ENCODE measurements around the gene MSL1. TPM values are rescaled to one million over a fixed set of nuclear protein-coding genes. Genes with fewer than 3 reads are reported as not detected.
A peak's percentile ranks its signal among the peaks of the same experiment; 100 is the strongest.

The MSL1 gene
- total and polyA plus RNA-seq, 2 experiments from 2014 or later, result 26.7 to 81.6 TPM

GRCh38 chr17:40112191-40112711 is 9.5 kb upstream of the MSL1 start:
- DNase-seq (ENCODE audit: low spot score), result no peak

GRCh38 chr17:40112718-40113109 is 9.1 kb upstream of the MSL1 start:
- Histone ChIP-seq H3K27me3 (no peaks in the 10 kb centered on the region), H3K79me2 (no peaks in the 10 kb centered on the region), H3K4me1 (ENCODE audit: insufficient read depth) (peaks cover 67% of the 10 kb centered on the region), H3K9me3 (ENCODE audit: low read depth) (no peaks in the 10 kb centered on the region), H4K20me1 (ENCODE audit: insufficient read depth, poor library complexity, severe bottlenecking) (no peaks in the 10 kb centered on the region), H3K27ac (peak overlapping the region; percentile 76), H3K36me3 (replicated peaks; ENCODE audit: insufficient read depth, low read depth) (no peaks in the 10 kb centered on the region), H2AFZ (no peak overlapping the region), H3K9me2 (replicated peaks; ENCODE audit: insufficient read depth) (no peaks in the 10 kb centered on the region), H3K4me3 (no peak overlapping the region), H3K4me2 (peak overlapping the region; percentile 62)
- TF ChIP-seq CTCF (IDR thresholded peaks at IDR 0.05; ENCODE audit: poor library complexity), result no peak
- WGBS (ENCODE audit: low lambda C conversion rate, missing lambda C conversion rate), result 79% methylated on average over 4 of the region's 4 CpGs
- DNase-seq (ENCODE audit: low spot score), result no peak

More at GRCh38 chr17:40112191-40112711, 9.5 kb upstream of the MSL1 start:
- 35% methylated on average over 2 of the region's 2 CpGs for WGBS (ENCODE audit: low lambda C conversion rate, missing lambda C conversion rate)
- Histone ChIP-seq H3K4me1 (ENCODE audit: insufficient read depth) (peaks cover 72% of the 10 kb centered on the region), H2AFZ (no peak overlapping the region), H3K4me3 (no peak overlapping the region), H3K79me2 (no peaks in the 10 kb centered on the region), H3K36me3 (replicated peaks; ENCODE audit: insufficient read depth, low read depth) (no peaks in the 10 kb centered on the region), H3K27ac (peak overlapping the region; percentile 76), H3K9me3 (ENCODE audit: low read depth) (no peaks in the 10 kb centered on the region), H3K4me2 (peak overlapping the region; percentile 62), H4K20me1 (ENCODE audit: insufficient read depth, poor library complexity, severe bottlenecking) (no peaks in the 10 kb centered on the region), H3K27me3 (no peaks in the 10 kb centered on the region), H3K9me2 (replicated peaks; ENCODE audit: insufficient read depth) (no peaks in the 10 kb centered on the region)
- TF ChIP-seq EZH2phosphoT487 (IDR thresholded peaks at IDR 0.05; ENCODE audit: low read depth, severe bottlenecking, unreplicated experiment), result no peak
- TF ChIP-seq CTCF (IDR thresholded peaks at IDR 0.05; ENCODE audit: poor library complexity), result no peak
- TF ChIP-seq EZH2 (IDR thresholded peaks at IDR 0.05; ENCODE audit: borderline replicate concordance), result no peak

GRCh38 chr17:40113110-40113906 is 8.5 kb upstream of the MSL1 start:
- Histone ChIP-seq H2AFZ (no peak overlapping the region), H3K9me2 (replicated peaks; ENCODE audit: insufficient read depth) (no peaks in the 10 kb centered on the region), H3K4me2 (peak overlapping the region; percentile 73), H3K4me1 (ENCODE audit: insufficient read depth) (peaks cover 64% of the 10 kb centered on the region), H4K20me1 (ENCODE audit: insufficient read depth, poor library complexity, severe bottlenecking) (no peaks in the 10 kb centered on the region), H3K27me3 (no peaks in the 10 kb centered on the region), H3K36me3 (replicated peaks; ENCODE audit: insufficient read depth, low read depth) (no peaks in the 10 kb centered on the region), H3K79me2 (no peaks in the 10 kb centered on the region), H3K9me3 (ENCODE audit: low read depth) (no peaks in the 10 kb centered on the region), H3K4me3 (no peak overlapping the region), H3K27ac (peak overlapping the region; percentile 96)
- WGBS (ENCODE audit: low lambda C conversion rate, missing lambda C conversion rate), result 2% methylated on average over 17 of the region's 17 CpGs
- TF ChIP-seq EZH2 (IDR thresholded peaks at IDR 0.05; ENCODE audit: borderline replicate concordance) (no peak), CTCF (IDR thresholded peaks at IDR 0.05; ENCODE audit: poor library complexity) (peak; percentile 96)
- peak; percentile 96 for DNase-seq (ENCODE audit: low spot score)

Data from hepatocyte (in vitro differentiated cells).